Aorta (tissue), 5 donors: Measurements from ENCODE around the gene ADGRA1. TPM values are rescaled to one million over a fixed set of nuclear protein-coding genes. Genes with fewer than 3 reads are reported as not detected.
"Not testable (repeated sequence)": the region's sequence is repeated elsewhere in the genome, so short reads cannot be mapped to it uniquely, and the experiment has no call there.

ENCODE experiments used
- ATAC-seq: fragments of 200-7000 bp; cut with Tn5 transposase; one replicate; pipeline ENCODE4 v1.9.1; 2022; ENCODE audit warnings: moderate library complexity; ENCODE audit not compliant: low FRiP score
- DNase-seq, 2 donors: peaks; one replicate each; pipeline ENCODE4 v3.0.0-alpha.2; 2020
- H3K27ac ChIP-seq, 2 donors: one replicate each; pipeline ENCODE4 v1.5.1; 2013; ENCODE audit warnings: low read length in 2 of 2, mild to moderate bottlenecking in 2 of 2, moderate library complexity in 2 of 2, control low read depth in 1 of 2, inconsistent platforms in 1 of 2, low read depth in 1 of 2
- H3K27me3 ChIP-seq, 2 donors: one replicate each; pipeline ENCODE4 v1.6.1; 2013; ENCODE audit warnings: control low read depth in 1 of 2, low read length in 1 of 2, mild to moderate bottlenecking in 1 of 2, moderate library complexity in 1 of 2; ENCODE audit not compliant: insufficient read depth in 2 of 2, control insufficient read depth in 1 of 2
- H3K36me3 ChIP-seq, 2 donors: one replicate each; pipeline ENCODE4 v1.6.1; 2013; ENCODE audit warnings: control low read depth in 1 of 2, low read length in 1 of 2, mild to moderate bottlenecking in 1 of 2; ENCODE audit not compliant: insufficient read depth in 2 of 2, control insufficient read depth in 1 of 2
- H3K4me1 ChIP-seq, 2 donors: one replicate each; pipeline ENCODE4 v1.6.1; 2013; ENCODE audit warnings: low read length in 2 of 2, control low read depth in 1 of 2, mild to moderate bottlenecking in 1 of 2, moderate library complexity in 1 of 2; ENCODE audit not compliant: insufficient read depth in 2 of 2, control insufficient read depth in 1 of 2
- H3K4me3 ChIP-seq, 2 donors: one replicate each; pipeline ENCODE4 v1.5.1; 2013; ENCODE audit warnings: low read length in 2 of 2, control low read depth in 1 of 2, mild to moderate bottlenecking in 1 of 2
- H3K9me3 ChIP-seq: one replicate; pipeline ENCODE4 v1.6.1; 2013; ENCODE audit warnings: mild to moderate bottlenecking, low read length; ENCODE audit not compliant: control insufficient read depth
- WGBS, 2 donors: extraction: QIAGEN DNeasy Blood & Tissue Kit; methylation state at CpG; one replicate each; pipeline ENCODE4 v1.1.7; 2013; 5-methylcytosine and 5-hydroxymethylcytosine counted together
- intact Hi-C, 2 donors: fragments of 100-400 bp; cut with DNase I; formaldehyde crosslinking; loops; one replicate each; pipeline versions ENCODE4 v1.14.2 to v1.15.0; 2022
- polyA plus RNA-seq, 2 donors: library from polyadenylated mRNA; stranded (reverse); fragments of 200-250 nt; gene quantifications; one replicate each; pipeline ENCODE4 v1.2.3, GENCODE V29; 2013
- total RNA-seq, 2 donors: library from RNA; stranded (reverse); fragmentation: NEBNext Ultra II Directional; extraction: Animal tissue kit (Norgen Biotek cat#: 25700); gene quantifications; one replicate each; pipeline ENCODE4 v1.2.1, GENCODE V29; 2021
- donor health status: healthy with polysubstance abuse.
- donor health status: Bipolar disorder and iron deficiency.
- donor health status: DM: no; HTN: no; CAD: no.
- donor health status: DM: no; HTN: no; CAD: no.
- donor health status: DM: yes; HTN: yes; CAD: no.

The ADGRA1 gene
- total and polyA plus RNA-seq, 4 donors, result 0.20 TPM; not detected in 3

DNA sequence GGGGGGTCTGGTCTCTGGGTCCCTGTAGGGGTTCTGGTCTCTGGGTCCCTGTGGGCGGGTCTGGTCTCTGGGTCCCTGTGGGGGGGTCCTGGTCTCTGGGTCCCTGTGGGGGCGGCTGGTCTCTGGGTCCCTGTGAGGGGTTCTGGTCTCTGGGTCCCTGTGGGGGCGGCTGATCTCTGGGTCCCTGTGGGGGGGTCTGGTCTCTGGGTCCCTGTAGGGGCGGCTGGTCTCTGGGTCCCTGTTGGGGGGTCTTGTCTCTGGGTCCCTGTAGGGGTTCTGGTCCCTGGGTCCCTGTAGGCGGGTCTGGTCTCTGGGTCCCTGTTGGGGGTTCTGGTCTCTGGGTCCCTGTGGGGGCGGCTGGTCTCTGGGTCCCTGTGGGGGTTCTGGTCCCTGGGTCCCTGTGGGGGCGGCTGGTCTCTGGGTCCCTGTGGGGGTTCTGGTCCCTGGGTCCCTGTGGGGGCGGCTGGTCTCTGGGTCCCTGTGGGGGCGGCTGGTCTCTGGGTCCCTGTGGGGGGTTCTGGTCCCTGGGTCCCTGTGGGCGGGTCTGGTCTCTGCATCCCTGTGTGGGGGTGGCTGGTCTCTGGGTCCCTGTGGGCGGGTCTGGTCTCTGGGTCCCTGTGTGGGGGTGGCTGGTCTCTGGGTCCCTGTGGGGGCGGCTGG lies 49.9 kb downstream of the ADGRA1 start:
- H3K4me3 ChIP-seq, H3K36me3 ChIP-seq, ATAC-seq, intact Hi-C loops, H3K4me1 ChIP-seq, H3K27me3 ChIP-seq, H3K9me3 ChIP-seq, H3K27ac ChIP-seq: not testable (repeated sequence)
- WGBS, 2 donors, result 86% methylated on average over 12 of the region's 12 CpGs; no CpG with 5 or more reads in 1 of the 2 donors
- peak; percentile 26 to 37 for DNase-seq

DNA sequence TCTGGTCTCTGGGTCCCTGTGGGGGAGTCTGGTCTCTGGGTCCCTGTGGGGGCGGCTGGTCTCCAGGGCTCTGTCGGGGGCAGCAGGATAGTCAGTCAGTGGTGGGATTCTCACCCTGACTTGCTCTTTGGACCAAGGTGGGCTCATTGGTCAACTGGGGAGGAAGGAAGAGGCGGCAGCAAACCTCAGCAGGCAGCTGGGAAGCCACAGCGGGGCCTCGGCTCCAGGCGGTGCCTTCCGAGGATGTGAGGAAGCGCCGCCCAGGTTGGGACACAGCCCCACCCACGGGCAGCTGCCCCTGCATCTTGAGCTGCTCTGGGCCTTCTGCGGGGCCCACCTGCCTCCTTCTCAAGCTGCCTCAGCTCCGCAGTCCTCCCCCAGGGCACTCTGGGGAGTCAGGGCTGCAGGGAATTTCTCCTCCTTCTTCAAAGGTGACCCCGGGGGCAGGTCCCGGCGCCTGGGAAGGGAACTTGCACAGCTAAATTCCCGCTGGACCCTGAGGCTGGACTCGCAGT lies 51.9 kb downstream of the ADGRA1 start:
- Histone ChIP-seq H3K27ac (no peak overlapping the region), H3K4me1 (no peaks in the 10 kb centered on the region), H3K27me3 (no peaks in the 10 kb centered on the region), H3K4me3 (no peak overlapping the region), H3K36me3 (no peaks in the 10 kb centered on the region), H3K9me3 (no peaks in the 10 kb centered on the region)
- peak; percentile 43 for DNase-seq
- no peak for ATAC-seq
- intact Hi-C loops, result no loop called here
- 46 to 59% methylated on average over 17 of the region's 17 CpGs for WGBS, 2 donors

DNA sequence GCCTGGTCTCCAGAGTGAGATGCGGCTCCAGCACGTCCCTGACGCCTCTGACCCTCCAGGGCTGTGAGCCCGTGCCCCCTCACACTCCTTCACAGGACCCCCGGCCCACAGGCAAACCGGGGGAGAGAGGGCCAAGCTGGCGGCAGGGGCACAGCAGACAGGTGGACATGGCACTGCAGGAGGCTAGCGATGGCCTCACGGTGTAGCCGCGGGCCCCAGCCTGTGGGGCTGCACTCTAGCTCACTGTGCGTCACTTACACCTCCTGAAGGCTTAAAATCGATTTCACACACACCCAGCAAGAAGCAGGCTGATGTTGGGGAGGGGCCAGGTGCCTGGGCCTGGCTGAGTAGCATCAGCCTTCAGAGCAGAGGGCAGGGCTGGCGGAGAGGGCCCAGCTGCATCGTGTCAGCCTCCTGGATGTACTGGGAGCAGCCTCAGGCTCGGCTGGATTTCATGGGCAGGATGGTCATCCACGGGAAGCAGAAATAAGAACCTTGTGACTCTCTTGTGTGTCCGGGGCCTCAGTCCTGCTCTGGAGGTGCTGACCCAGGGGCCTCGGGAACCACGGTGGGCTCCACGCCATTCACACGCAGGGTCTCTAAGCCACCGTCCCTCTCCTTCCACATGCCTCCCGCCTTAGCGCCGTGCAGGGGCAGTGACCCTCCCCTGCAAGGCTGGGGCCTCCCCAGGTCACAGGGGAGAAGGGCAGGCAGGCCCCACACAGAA lies 52.9 kb downstream of the ADGRA1 start:
- no peaks in the 10 kb centered on the region for H3K9me3 ChIP-seq
- H3K27ac ChIP-seq, result no peak overlapping the region
- H3K4me3 ChIP-seq, result no peak overlapping the region
- intact Hi-C loops, result no loop called here
- H3K36me3 ChIP-seq, result no peaks in the 10 kb centered on the region
- no peaks in the 10 kb centered on the region for H3K27me3 ChIP-seq
- H3K4me1 ChIP-seq, result no peaks in the 10 kb centered on the region
- DNase-seq (peak; percentile 36 to 63), ATAC-seq (no peak)
- 72 to 79% methylated on average over 20 to 26 of the region's 26 CpGs for WGBS, 2 donors

DNA sequence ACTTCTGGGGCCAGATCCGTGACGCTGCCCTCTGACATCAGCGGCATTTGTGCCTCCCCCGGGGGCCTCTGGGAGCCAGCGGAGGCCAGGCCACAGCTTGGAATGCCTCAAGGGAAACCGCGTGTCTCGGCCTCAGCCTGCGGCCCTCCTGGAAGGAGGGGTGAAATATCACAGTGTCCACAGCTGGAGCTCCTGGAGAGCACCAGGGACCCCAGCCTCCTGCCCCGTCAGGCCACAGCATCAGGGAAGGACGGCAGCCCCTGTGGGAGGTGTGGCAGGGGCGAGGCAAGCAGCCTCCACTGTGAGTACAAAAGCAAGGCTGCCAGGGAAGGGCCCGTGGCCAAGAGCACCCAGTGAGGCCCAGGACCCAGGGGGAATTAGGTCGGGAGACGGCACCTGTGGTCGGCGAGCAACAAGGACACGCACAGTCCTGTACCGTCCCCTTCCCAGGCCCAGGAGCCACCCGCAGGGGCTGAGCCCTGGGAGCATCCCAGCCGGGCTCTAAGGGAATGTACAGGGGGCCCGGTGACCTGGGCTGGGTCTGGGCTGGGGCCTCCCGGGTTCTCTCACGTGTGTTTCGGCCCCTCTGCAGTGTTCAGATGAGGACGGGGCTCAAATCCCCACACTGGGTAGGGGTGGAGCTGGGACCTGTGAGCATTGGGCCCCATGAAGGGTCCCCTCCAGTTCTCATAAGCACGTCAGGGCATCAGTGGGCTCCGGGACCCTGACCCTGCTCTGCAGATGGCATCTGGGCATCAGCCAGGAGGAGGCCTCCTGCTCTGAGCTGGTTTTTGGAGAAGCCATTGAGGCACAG lies 53.6 kb downstream of the ADGRA1 start:
- Histone ChIP-seq H3K36me3 (no peaks in the 10 kb centered on the region), H3K4me1 (no peaks in the 10 kb centered on the region), H3K27ac (no peak overlapping the region), H3K9me3 (no peaks in the 10 kb centered on the region), H3K27me3 (no peaks in the 10 kb centered on the region), H3K4me3 (no peak overlapping the region)
- DNase-seq, result peak; percentile 38 to 63
- WGBS, 2 donors, result 67% methylated on average over 28 of the region's 28 CpGs
- intact Hi-C loops, result no loop called here
- no peak for ATAC-seq

DNA sequence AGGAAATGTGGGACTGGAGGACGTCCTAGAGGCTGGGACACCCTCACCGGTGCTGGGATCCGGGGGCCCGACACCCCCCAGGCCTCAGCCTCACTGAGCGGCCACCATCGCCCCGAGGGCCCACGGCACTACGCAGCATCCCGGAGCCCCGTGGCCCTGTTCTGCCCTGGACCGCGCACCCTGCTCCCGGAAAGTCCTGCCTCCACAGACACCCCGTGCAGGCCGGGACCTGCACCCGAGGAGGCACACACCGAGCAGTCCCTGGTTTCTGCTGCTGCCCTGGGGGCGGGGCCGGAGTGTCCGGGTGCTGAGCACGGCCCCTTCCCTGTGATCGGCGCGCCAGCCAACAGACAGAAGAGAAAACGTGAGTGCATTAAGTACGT lies 54.2 kb downstream of the ADGRA1 start:
- DNase-seq (peak; percentile 37 to 61), ATAC-seq (no peak)
- Histone ChIP-seq H3K27ac (no peak overlapping the region), H3K36me3 (no peaks in the 10 kb centered on the region), H3K9me3 (no peaks in the 10 kb centered on the region), H3K27me3 (no peaks in the 10 kb centered on the region), H3K4me1 (no peaks in the 10 kb centered on the region), H3K4me3 (no peak overlapping the region)
- intact Hi-C loops, result no loop called here
- WGBS, 2 donors, result 83 to 88% methylated on average over 27 of the region's 27 CpGs

DNA sequence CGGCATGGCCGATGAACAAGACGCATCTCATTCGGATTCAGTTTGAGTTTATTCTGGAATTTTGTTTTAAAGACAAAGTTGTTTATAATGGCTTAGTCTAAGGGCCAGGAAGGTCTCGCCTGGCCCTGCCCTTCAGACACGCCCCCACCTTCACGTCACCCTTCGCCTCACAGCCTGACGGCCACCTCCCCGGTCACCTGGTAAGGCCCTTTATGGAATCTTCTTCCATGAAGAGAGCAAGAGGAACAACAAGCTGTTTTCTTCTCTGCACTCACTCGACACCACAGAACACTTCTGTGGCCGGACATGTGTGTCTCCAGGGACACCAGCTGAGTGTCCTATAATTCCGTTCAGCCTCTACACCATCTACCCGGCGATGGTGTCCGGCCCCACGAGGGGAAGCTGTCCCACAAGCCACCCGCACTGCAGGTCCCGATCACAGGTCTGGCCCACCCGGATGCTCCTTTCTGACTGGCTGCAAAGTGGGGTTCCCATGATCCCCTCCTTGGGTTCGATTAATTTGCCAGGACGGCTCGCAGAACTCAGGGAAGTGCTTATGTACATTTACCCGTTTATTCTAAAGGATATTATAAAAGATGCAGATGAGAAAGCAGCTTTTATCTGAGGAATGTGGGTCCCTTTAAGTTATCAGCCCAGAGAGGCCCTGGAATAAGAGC lies 54.9 kb downstream of the ADGRA1 start:
- intact Hi-C loops, result no loop called here
- Histone ChIP-seq H3K27me3 (no peaks in the 10 kb centered on the region), H3K9me3 (no peaks in the 10 kb centered on the region), H3K27ac (no peak overlapping the region), H3K4me1 (no peaks in the 10 kb centered on the region), H3K4me3 (no peak overlapping the region), H3K36me3 (no peaks in the 10 kb centered on the region)
- ATAC-seq (no peak), DNase-seq (peak; percentile 37 to 41)
- 83 to 85% methylated on average over 24 of the region's 24 CpGs for WGBS, 2 donors

DNA sequence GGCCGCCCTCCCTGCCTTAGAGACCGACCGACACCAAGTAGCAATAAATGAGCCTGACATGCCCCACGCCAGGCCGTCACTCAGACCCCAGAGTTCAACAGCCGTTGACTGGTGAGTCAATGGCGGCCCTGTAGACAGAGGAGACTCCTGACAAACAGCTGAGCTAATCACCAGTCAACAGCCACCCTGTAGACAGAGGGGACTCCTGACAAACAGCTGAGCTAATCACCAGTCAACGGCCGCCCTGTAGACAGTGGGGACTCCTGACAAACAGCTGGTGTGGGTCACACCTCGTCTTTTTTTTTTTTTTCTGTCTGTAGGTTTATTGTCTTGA lies 55.4 kb downstream of the ADGRA1 start:
- no peaks in the 10 kb centered on the region for H3K36me3 ChIP-seq
- H3K4me1 ChIP-seq, result no peaks in the 10 kb centered on the region
- intact Hi-C loops, result no loop called here
- WGBS, 2 donors, result 50 to 60% methylated on average over 10 of the region's 10 CpGs
- no peak overlapping the region for H3K27ac ChIP-seq
- H3K9me3 ChIP-seq, result no peaks in the 10 kb centered on the region
- DNase-seq, result peak in 1 of 2 donors; percentile 56
- no peak overlapping the region for H3K4me3 ChIP-seq
- no peak for ATAC-seq
- no peaks in the 10 kb centered on the region for H3K27me3 ChIP-seq

DNA sequence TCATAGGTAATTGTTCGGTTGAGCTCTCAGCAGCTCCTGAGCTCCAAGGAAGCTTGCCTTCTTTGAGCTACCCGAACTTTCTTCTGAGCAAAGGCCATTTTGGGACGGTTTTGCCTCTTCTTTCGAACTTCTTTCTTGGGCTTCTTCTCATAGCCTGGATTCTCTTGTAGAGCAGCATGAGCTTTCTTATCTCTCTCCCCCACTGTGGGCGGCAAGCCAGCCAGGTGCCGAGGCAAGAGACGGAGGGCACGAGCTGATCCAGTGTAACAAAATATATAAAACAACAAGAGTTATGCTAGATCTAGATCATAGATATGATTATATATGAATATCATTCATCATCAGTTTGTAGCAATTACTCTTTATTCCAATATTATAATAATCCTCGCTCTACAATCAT lies 55.8 kb downstream of the ADGRA1 start:
- DNase-seq (peak; percentile 21 to 46), ATAC-seq (no peak)
- Histone ChIP-seq H3K4me3 (no peak overlapping the region), H3K27me3 (no peaks in the 10 kb centered on the region), H3K36me3 (no peaks in the 10 kb centered on the region), H3K27ac (no peak overlapping the region), H3K4me1 (no peaks in the 10 kb centered on the region), H3K9me3 (peaks cover 1% of the 10 kb centered on the region)
- intact Hi-C loops, result no loop called here
- 39 to 47% methylated on average over 9 of the region's 9 CpGs for WGBS, 2 donors
